Breast epithelium (tissue), 4 donors: ENCODE measurements around the gene RASA3. TPM values are rescaled to one million over a fixed set of nuclear protein-coding genes. Genes with fewer than 3 reads are reported as not detected.

Source experiments
- DNase-seq, 2 donors: peaks; one replicate each; pipeline ENCODE4 v3.0.0-alpha.2; 2019; ENCODE audit warnings: low spot score in 2 of 2
- H3K27ac ChIP-seq, 2 donors: fragments of 200-600 bp; sonication (generic) in 1 of 2; one replicate each; pipeline ENCODE4 v1.5.1; 2016 to 2019; ENCODE audit warnings: mild to moderate bottlenecking in 1 of 2
- H3K27me3 ChIP-seq, 2 donors: fragments of 200-600 bp; sonication (generic) in 1 of 2; one replicate each; pipeline versions ENCODE4 v1.5.1 to v1.6.0; 2017 to 2019; ENCODE audit warnings: control low read depth in 1 of 2, mild to moderate bottlenecking in 1 of 2
- H3K36me3 ChIP-seq: fragments of 200-600 bp; one replicate; pipeline ENCODE4 v1.5.1; 2019
- H3K4me1 ChIP-seq, 2 donors: fragments of 200-600 bp; sonication (generic); one replicate each; pipeline ENCODE4 v1.5.1; 2016 to 2019; ENCODE audit warnings: control low read depth in 1 of 2
- H3K4me3 ChIP-seq, 3 donors: fragments of 200-600 bp; sonication (generic); 1 replicate in 2 of 3; 2 replicates in 1 of 3; pipeline ENCODE4 v1.5.1; 2016 to 2019; ENCODE audit warnings: mild to moderate bottlenecking in 3 of 3, moderate library complexity in 2 of 3
- H3K9me3 ChIP-seq, 2 donors: fragments of 200-600 bp; sonication (generic) in 1 of 2; one replicate each; pipeline ENCODE4 v1.5.1; 2016 to 2019; ENCODE audit warnings: control low read depth in 1 of 2
- CTCF ChIP-seq, 3 donors: fragments of 450-650 bp; IDR thresholded peaks; one replicate each; pipeline ENCODE4 v1.5.1; 2016 to 2017; ENCODE audit warnings: antibody characterized with exemption in 3 of 3, mild to moderate bottlenecking in 3 of 3, moderate library complexity in 3 of 3
- POLR2A ChIP-seq: fragments of 450-650 bp; IDR thresholded peaks from one replicate; pipeline ENCODE4 v1.6.1; 2016; ENCODE audit warnings: antibody characterized with exemption, mild to moderate bottlenecking, moderate library complexity
- POLR2AphosphoS5 ChIP-seq, 3 donors: sonication (generic); formaldehyde crosslinking; IDR thresholded peaks; one replicate each; pipeline ENCODE4 v1.6.1; 2017; ENCODE audit warnings: antibody characterized with exemption in 3 of 3
- intact Hi-C: fragments of 100-400 bp; cut with DNase I; formaldehyde crosslinking; loops from one replicate; pipeline ENCODE4 v1.15.1; 2023; ENCODE audit warnings: low total_unique reads
- total RNA-seq, 3 donors: library from RNA; depleted of rRNA; stranded (reverse); fragments of >200 nt; gene quantifications; one replicate each; pipeline ENCODE4 v1.1.0, GENCODE V29; 2016

RASA3 gene
- total RNA-seq, 3 donors from 2014 or later = 14.2 to 54.9 (median 31.5) TPM

- no peak for TF ChIP-seq POLR2AphosphoS5 (IDR thresholded peaks at IDR 0.05)
- TF ChIP-seq CTCF (IDR thresholded peaks at IDR 0.05) = no peak
- TF ChIP-seq POLR2A = no peak
- H3K4me1 ChIP-seq = no peaks in the 10 kb centered on the region
- intact Hi-C loops = loop anchor here (1.0 kb wide), 1 partner anchor 28 kb away; no protein-coding TSS in a partner anchor
- no peaks in the 10 kb centered on the region for H3K27me3 ChIP-seq
- no peaks in the 10 kb centered on the region for H3K36me3 ChIP-seq
- peak in 1 of 2 donors; percentile 47 for DNase-seq
- H3K4me3 ChIP-seq = no peak overlapping the region
- peak overlapping the region in 1 of 2 donors; percentile 68 for H3K27ac ChIP-seq
- H3K9me3 ChIP-seq = no peaks in the 10 kb centered on the region
Observed at GRCh38 chr13:114097893-114098688, 34.3 kb downstream of the RASA3 start.

- intact Hi-C loops = loop anchor here (1.0 kb wide), 1 partner anchor 27 kb away; no protein-coding TSS in a partner anchor
- no peak overlapping the region for H3K4me3 ChIP-seq
- no peak overlapping the region for H3K27ac ChIP-seq
- H3K27me3 ChIP-seq = no peaks in the 10 kb centered on the region
- TF ChIP-seq POLR2AphosphoS5 (IDR thresholded peaks at IDR 0.05) = no peak
- no peak for TF ChIP-seq POLR2A
- no peak for TF ChIP-seq CTCF (IDR thresholded peaks at IDR 0.05)
- H3K9me3 ChIP-seq = no peaks in the 10 kb centered on the region
- peak in 1 of 2 donors; percentile 53 for DNase-seq
- H3K4me1 ChIP-seq = no peaks in the 10 kb centered on the region
- H3K36me3 ChIP-seq = no peaks in the 10 kb centered on the region
Observed at GRCh38 chr13:114097212-114097892, 35.1 kb downstream of the RASA3 start.

DNA sequence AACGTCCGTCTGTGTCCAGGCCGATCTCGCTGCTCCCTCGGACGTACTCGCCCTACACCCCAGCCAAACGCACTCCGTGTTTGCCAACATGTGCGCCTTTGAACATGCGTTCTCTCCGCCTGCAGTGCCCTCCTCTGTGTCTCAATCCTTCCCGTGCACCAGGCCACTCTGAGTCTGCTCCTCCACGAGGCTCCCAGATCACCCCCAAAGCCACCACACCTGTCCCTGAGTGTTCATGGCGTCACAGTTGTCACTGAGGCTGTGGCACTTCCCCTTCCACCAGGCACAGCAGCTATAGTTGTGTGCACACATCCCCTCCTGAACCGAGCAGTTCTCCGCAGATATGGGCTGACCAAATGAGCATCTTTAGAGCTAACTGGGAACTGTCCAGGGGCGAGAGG, 35.6 kb downstream of the RASA3 start:
- Histone ChIP-seq H3K27ac (no peak overlapping the region), H3K27me3 (no peaks in the 10 kb centered on the region), H3K4me3 (no peak overlapping the region), H3K4me1 (no peaks in the 10 kb centered on the region), H3K9me3 (no peaks in the 10 kb centered on the region), H3K36me3 (no peaks in the 10 kb centered on the region)
- TF ChIP-seq CTCF (IDR thresholded peaks at IDR 0.05) (no peak), POLR2A (no peak), POLR2AphosphoS5 (IDR thresholded peaks at IDR 0.05) (no peak)
- intact Hi-C loops = loop anchor here (1.0 kb wide), 1 partner anchor 27 kb away; no protein-coding TSS in a partner anchor
- DNase-seq = peak in 1 of 2 donors; percentile 28

DNA sequence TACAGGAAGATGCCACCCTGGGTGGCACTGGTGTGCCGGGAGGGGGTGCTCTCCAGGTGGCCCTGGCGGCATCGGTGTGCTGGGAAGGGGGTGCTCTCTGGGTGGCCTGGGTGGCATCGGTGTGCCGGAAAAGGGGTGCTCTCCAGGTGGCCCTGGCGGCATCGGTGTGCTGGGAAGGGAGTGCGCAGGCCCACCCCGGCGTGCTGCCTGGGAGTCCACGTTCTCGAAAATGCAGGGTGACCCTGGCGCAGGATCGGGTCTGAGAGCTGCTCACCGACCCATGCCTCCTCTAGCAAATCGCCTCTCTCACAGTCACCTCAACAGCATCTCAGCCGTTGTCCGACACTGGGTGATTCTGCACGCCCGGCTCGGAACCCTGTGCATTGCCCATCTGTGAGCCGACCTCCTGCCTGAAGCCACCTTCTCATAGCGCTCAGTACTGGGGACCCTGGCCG, 36.4 kb downstream of the RASA3 start:
- DNase-seq = peak in 1 of 2 donors; percentile 42
- Histone ChIP-seq H3K9me3 (no peaks in the 10 kb centered on the region), H3K27me3 (no peaks in the 10 kb centered on the region), H3K4me3 (no peak overlapping the region), H3K4me1 (no peaks in the 10 kb centered on the region), H3K36me3 (no peaks in the 10 kb centered on the region), H3K27ac (no peak overlapping the region)
- intact Hi-C loops = no loop called here
- TF ChIP-seq POLR2AphosphoS5 (IDR thresholded peaks at IDR 0.05) = no peak
- TF ChIP-seq CTCF (IDR thresholded peaks at IDR 0.05) = no peak
- no peak for TF ChIP-seq POLR2A

GRCh38 chr13:114095486-114095885, 36.9 kb downstream of the RASA3 start:
- intact Hi-C loops = no loop called here
- Histone ChIP-seq H3K36me3 (no peaks in the 10 kb centered on the region), H3K9me3 (no peaks in the 10 kb centered on the region), H3K4me3 (no peak overlapping the region), H3K27ac (no peak overlapping the region), H3K27me3 (no peaks in the 10 kb centered on the region), H3K4me1 (no peaks in the 10 kb centered on the region)
- TF ChIP-seq CTCF (IDR thresholded peaks at IDR 0.05) (no peak), POLR2AphosphoS5 (IDR thresholded peaks at IDR 0.05) (no peak), POLR2A (no peak)
- DNase-seq = peak in 1 of 2 donors; percentile 20
